HG02973 (cell line): ENCODE results near the gene SUSD1.
"Not testable (repeated sequence)": the region's sequence is repeated elsewhere in the genome, so short reads cannot be mapped to it uniquely, and the experiment has no call there.

Experiments used
- ATAC-seq: cut with Tn5 transposase; IDR thresholded peaks from one replicate; pipeline ENCODE4 v1.9.1; 2021; ENCODE audit warnings: moderate library complexity; ENCODE audit not compliant: unreplicated experiment

SUSD1 gene

GRCh38 chr9:112174222-112174964 is 704 bp downstream of the SUSD1 start:
- ATAC-seq: peak; percentile 86

DNA sequence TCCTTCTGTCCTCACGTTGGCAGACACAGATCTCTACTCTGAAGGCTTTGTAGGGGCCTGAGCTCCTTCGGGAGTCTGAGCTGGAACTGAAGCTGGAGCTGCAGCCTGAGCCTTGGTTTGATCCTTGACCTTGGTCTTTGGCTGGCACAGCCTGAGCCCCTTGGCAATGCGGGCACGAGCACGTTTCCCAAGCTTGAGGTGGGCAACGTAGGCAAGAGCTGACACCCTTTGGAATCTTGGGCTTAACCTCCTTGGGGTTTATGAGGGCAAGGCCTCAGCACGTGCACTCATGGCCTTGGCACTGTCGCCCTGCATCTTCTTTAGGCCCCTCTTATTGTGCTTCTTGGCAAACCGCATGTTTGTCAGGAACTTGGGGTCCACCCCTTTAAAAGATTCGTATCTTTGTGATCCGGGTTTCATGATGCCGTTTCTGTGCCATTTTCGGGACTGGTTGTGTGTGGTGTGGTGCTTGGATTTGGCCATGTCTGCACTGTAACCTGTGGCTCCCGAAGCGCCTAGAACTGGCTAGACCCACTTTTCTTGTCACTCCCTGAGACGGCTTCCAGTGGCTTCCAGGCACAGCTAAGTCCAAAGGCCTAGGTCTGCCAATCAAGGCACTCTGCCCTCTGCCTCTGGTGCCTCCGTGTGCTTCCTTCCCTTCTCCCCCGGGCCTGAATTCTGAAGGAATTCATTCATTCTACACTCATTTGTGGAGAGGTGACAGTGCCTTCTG is 1.4 kb downstream of the SUSD1 start:
- ATAC-seq: no peak

DNA sequence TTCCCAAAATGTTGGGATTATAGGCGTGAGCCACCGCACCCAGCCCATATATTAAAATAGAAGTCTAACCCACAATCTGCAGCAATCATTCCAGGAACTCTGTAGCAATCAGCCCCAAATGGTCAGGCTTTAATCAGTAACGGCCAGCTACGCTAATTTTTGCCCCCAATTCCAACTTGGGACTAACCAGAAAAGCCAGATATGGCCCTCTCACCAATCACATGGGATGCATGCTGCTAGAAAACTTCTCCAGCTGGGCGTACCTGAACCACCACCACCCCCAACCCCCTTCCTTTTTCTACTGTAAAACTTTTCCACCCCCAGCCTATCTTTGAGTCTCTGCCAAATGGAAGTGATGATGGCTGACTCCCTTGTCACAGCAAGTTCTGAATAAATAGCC is 4.1 kb downstream of the SUSD1 start:
- ATAC-seq: no peak

DNA sequence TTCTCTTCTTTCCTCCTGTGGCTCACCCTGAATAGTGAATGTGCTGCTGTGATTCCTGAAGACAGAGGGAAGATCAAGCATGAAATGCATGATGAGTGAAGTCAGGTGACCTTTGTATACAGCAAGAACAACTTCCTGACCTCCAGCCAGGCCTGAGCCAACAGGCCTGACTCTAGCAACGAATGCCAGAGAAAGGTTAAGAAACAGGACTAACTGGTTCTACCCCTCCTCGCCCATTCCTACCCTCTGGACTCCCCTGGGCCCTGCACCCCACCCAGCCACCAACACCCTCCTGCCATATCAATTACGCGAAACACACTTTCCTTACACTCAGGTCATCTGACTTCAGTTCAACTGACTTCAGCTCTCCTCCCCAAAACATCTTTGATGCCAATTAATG is 4.9 kb downstream of the SUSD1 start:
- ATAC-seq: no peak

- ATAC-seq: no peak
Measured at GRCh38 chr9:112169368-112169767, 5.7 kb downstream of the SUSD1 start.

- ATAC-seq: no peak
Measured at GRCh38 chr9:112168197-112168596, 6.9 kb downstream of the SUSD1 start.

DNA sequence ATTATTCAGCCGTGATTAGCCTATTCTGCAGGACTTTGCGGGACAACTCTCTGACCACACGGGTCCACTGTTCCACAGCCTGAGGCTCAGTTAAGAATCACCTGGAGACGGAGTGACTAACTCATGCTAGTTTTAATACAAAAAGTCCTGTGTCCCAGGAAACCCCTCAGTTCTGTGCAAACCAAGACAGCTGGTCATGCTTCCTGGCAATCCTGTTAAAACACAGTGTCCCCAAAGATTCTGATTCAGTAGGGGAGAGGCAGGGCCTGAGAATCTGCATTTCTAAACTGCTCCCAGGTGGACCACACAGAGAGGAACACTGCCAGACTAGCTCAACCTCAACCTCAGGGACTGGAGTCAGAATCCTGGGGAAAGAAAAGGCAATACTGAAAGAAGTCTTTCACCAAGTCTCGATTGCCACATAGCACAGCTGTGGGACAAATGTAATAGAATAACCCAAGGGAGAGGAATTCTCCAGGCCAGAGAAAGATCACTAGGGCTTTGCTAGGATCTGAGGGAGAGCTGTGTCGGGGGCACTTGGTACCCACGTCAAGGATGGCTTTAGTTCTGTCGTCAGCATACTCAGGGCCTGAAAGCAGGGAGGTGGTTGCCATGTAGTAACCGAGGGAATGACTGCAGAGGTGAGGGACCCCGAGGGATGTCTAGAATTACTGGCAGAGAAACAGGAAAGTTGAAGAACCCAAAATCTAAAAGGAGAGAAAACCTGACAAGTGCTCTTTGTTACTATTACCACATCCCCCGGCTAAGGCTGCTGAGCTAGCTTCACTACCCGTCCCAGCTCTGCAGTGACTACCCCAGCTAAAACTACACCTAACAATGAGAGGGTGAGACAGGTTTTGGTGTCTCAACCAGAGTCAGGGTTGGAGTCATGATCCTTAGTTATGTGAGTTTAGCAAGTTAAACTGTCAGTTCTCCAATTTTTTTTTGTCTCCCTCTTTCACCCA is 8.6 kb downstream of the SUSD1 start:
- no peak for ATAC-seq

GRCh38 chr9:112162621-112163413 is 12.3 kb downstream of the SUSD1 start:
- ATAC-seq: no peak

- ATAC-seq: no peak
Measured at GRCh38 chr9:112159781-112160180, 15.3 kb downstream of the SUSD1 start.

GRCh38 chr9:112158656-112159367 is 16.3 kb downstream of the SUSD1 start:
- no peak for ATAC-seq

DNA sequence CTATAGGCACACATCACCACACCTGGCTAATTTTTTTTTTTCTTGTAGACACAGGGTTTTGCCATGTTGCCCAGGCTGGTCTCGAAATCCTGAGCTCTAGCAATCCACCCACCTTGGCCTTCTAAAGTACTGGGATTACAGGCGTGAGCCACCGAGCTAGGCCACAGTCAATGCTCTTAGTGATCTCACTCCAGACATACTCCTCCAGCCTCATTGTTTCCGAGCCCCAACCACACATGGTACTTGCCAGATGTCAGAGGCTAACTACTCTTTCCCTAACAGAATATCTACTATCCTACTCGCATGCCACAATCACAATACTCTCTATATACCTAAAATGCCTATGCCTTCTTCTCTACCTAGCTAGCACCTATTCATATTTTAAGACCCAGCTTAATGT is 17.1 kb downstream of the SUSD1 start:
- ATAC-seq: no peak

DNA sequence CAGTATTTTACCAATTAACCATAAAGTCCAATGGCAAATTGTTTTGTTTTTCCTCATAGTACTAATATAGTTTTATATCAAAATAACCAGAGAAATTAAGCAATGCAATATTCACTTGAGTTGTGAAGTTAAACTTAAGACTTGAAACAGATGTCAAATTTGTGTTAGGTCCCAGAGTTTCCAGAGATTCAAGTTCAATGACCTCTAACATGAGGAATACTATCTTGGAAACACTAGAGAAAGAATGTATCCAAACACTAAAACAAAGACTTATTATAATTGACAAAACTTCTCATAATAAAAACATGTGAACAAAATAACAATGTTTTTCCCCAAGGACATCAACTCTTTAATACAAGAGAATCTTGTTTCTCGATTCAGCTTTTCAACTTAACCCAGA is 18.0 kb downstream of the SUSD1 start:
- ATAC-seq: no peak

DNA sequence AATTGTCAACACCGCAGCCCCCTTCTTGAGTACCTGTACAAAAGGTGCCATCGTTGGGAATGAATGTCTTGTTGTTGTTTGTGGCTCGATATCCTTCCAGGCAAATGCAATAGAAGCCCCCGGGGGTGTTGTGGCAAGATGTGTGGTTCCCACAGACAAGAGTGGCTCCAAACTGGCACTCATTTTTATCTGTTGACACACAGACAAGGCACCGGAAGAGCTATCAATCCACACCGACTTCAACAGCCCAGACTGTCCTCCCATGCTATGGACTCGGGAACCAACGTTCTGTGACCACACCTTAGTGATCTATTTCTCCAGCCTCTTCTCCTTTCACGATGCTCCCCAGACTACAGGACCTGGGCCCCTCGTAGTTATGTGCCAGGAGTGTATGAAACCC is 25.9 kb downstream of the SUSD1 start:
- no peak for ATAC-seq

DNA sequence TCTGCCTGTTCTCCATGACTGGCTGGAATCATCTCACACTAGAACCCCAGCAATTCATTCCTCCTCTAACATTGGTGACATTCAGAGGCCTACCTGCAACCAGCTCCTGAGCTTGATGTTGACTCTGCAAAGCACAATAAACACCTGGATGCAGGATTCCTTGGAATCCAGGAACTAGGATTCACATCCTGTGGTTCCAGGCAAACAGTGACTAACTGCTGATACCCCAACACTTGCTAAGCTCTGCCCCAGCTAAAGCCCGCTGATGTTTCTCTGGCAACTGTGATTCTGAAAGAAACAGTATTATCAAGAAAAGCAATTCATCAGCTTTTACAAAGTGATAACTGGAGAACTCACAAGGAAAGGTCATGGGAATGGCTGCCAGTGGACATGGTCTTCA is 29.2 kb downstream of the SUSD1 start:
- no peak for ATAC-seq

- ATAC-seq: no peak
Measured at GRCh38 chr9:112144807-112145206, 30.3 kb downstream of the SUSD1 start.

- no peak for ATAC-seq
Measured at GRCh38 chr9:112142420-112142819, 32.7 kb downstream of the SUSD1 start.

DNA sequence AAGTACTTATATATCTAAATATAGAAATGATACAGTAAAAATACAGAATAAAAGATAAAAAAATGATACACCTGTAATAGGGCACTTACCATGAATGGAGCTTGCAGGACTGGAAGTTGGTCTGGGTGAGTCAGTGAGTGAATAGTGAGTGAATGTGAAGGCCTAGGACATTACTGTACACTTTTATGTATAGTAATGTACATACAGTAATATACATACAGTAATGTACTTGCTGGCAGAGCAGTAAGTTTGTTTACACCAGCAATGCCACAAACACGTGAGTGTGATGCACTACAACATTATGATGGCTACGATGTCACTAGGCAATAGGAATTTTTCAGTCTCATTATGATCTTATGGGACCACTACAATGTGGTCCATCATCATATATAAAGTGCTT is 34.2 kb downstream of the SUSD1 start:
- ATAC-seq: peak; percentile 10

DNA sequence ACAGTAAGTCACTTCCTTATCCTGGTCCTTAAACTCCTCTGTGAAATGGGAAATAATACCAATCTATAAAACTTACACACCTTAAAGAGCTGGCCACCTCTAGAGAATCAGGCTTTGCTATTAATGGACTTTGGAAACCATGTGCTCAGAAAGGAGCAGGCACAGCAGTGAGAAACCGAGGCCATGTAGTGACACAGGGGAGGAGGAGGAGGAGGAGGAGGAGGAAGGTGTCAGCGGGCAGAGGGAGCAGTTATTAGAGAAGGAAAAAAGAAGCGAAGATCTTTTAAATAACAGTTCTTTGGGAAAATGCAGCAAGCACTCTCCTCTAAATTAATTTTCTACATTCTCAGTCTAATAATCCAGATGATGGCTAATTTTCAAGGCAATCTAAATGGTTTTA is 38.0 kb downstream of the SUSD1 start:
- ATAC-seq: no peak

- no peak for ATAC-seq
Measured at GRCh38 chr9:112135706-112136105, 39.4 kb downstream of the SUSD1 start.

DNA sequence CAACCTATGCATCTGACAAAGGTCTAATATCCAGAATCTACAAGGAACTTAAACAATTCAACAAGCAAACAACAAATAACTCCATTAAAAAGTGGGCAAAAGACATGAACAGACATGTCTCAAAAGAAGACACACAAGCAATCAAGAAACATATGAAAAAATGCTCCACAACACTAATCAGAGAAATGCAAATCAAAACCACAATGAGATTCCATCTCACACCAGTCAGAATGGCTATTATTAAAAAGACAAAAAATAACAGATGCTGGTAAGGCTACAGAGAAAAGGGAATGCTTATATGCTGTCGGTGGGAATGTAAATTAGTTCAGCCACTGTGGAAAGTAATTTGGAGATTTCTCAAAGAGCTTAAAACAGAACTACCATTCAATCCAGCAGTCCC is 41.3 kb downstream of the SUSD1 start:
- not testable (repeated sequence) for ATAC-seq
